CD14-positive monocyte (primary cell): ENCODE data around the gene ITGB1. TPM values are rescaled to one million over a fixed set of nuclear protein-coding genes. Genes with fewer than 3 reads are reported as not detected.

Source experiments
- DNase-seq, 3 donors: peaks; one replicate each; pipeline ENCODE4 v3.0.0-alpha.2; 2011 to 2022
- H2AFZ ChIP-seq: 2 replicates; pipeline ENCODE4 v1.6.0; 2012; ENCODE audit warnings: mild to moderate bottlenecking, low read depth, low read length, inconsistent platforms; ENCODE audit not compliant: insufficient read depth, poor library complexity, severe bottlenecking
- H3K27ac ChIP-seq, 2 donors: 1 replicate in 1 of 2; 2 replicates in 1 of 2; pipeline ENCODE4 v1.5.1; 2012 to 2013; ENCODE audit warnings: low read length in 2 of 2, control low read depth in 1 of 2, inconsistent platforms in 1 of 2, low read depth in 1 of 2, mild to moderate bottlenecking in 1 of 2
- H3K27me3 ChIP-seq, 2 donors: one replicate each; pipeline versions ENCODE4 v1.6.0 to v1.6.1; 2011 to 2013; ENCODE audit warnings: low read length in 2 of 2; ENCODE audit not compliant: control insufficient read depth in 2 of 2, insufficient read depth in 2 of 2
- H3K36me3 ChIP-seq, 2 donors: replicated peaks in 1 of 2; 1 replicate in 1 of 2; 2 replicates in 1 of 2; pipeline versions ENCODE4 v1.5.1 to v1.6.1; 2012 to 2013; ENCODE audit warnings: low read length in 2 of 2, control low read depth in 1 of 2, inconsistent platforms in 1 of 2, mild to moderate bottlenecking in 1 of 2; ENCODE audit not compliant: insufficient read depth in 2 of 2, control insufficient read depth in 1 of 2
- H3K4me1 ChIP-seq, 2 donors: 1 replicate in 1 of 2; 2 replicates in 1 of 2; pipeline versions ENCODE4 v1.5.1 to v1.6.1; 2012 to 2013; ENCODE audit warnings: low read length in 2 of 2, control low read depth in 1 of 2, inconsistent platforms in 1 of 2, mild to moderate bottlenecking in 1 of 2, moderate library complexity in 1 of 2; ENCODE audit not compliant: insufficient read depth in 2 of 2, control insufficient read depth in 1 of 2
- H3K4me2 ChIP-seq: replicated peaks from 2 replicates; pipeline ENCODE3; 2012; ENCODE audit warnings: low read length, moderate library complexity, mild to moderate bottlenecking; ENCODE audit not compliant: poor library complexity, severe bottlenecking; ENCODE audit errors: extremely low read depth
- H3K4me3 ChIP-seq, 3 experiments: fragments of 200-600 bp in 1 of 3; sonication (generic) in 1 of 3; replicated peaks in 1 of 3; 1 replicate in 2 of 3; 2 replicates in 1 of 3; pipeline ENCODE4 v1.5.1; 2011 to 2013; ENCODE audit warnings: low read length in 3 of 3, mild to moderate bottlenecking in 3 of 3, control low read depth in 2 of 3, low read depth in 2 of 3, inconsistent platforms in 1 of 3, moderate library complexity in 1 of 3
- H3K79me2 ChIP-seq: 2 replicates; pipeline ENCODE4 v1.6.0; 2012; ENCODE audit warnings: mild to moderate bottlenecking, control low read depth, inconsistent platforms, low read length, moderate library complexity; ENCODE audit not compliant: insufficient read depth
- H3K9ac ChIP-seq: 2 replicates; pipeline ENCODE4 v1.6.0; 2017; ENCODE audit warnings: low read length, mild to moderate bottlenecking; ENCODE audit not compliant: insufficient read depth, poor library complexity, severe bottlenecking
- H3K9me3 ChIP-seq, 2 donors: replicated peaks in 1 of 2; 1 replicate in 1 of 2; 2 replicates in 1 of 2; pipeline versions ENCODE4 v1.5.1 to v1.6.1; 2012 to 2013; ENCODE audit warnings: low read length in 2 of 2, control low read depth in 1 of 2; ENCODE audit not compliant: control insufficient read depth in 1 of 2, insufficient read depth in 1 of 2
- H4K20me1 ChIP-seq: 2 replicates; pipeline ENCODE4 v1.6.0; 2012; ENCODE audit warnings: mild to moderate bottlenecking, low read length, control low read depth, moderate library complexity; ENCODE audit not compliant: insufficient read depth
- H3K27ac Mint-ChIP-seq, 7 donors: one replicate each; pipeline ENCODE4 v1.8.0; 2020; ENCODE audit warnings: mild to moderate bottlenecking in 7 of 7, mixed read lengths in 7 of 7, moderate library complexity in 6 of 7, inconsistent platforms in 2 of 7
- H3K27me3 Mint-ChIP-seq, 3 donors: one replicate each; pipeline ENCODE4 v1.8.0; 2021 to 2022; ENCODE audit warnings: low read depth in 3 of 3, mild to moderate bottlenecking in 3 of 3, mixed read lengths in 3 of 3, moderate library complexity in 3 of 3, inconsistent platforms in 1 of 3
- H3K36me3 Mint-ChIP-seq, 2 donors: one replicate each; pipeline ENCODE4 v1.8.0; 2020; ENCODE audit warnings: mixed read lengths in 2 of 2, inconsistent platforms in 1 of 2, mild to moderate bottlenecking in 1 of 2
- H3K4me1 Mint-ChIP-seq: one replicate; pipeline ENCODE4 v1.8.0; 2020; ENCODE audit warnings: mild to moderate bottlenecking, mixed read lengths
- H3K4me3 Mint-ChIP-seq, 2 donors: one replicate each; pipeline ENCODE4 v1.8.0; 2020; ENCODE audit warnings: mild to moderate bottlenecking in 2 of 2, mixed read lengths in 2 of 2, moderate library complexity in 1 of 2
- H3K9me3 Mint-ChIP-seq, 7 donors: one replicate each; pipeline ENCODE4 v1.8.0; 2020 to 2022; ENCODE audit warnings: mixed read lengths in 7 of 7, mild to moderate bottlenecking in 6 of 7, moderate library complexity in 6 of 7, inconsistent platforms in 2 of 7
- CTCF ChIP-seq: fragments of 200-600 bp; IDR thresholded peaks from one replicate; pipeline ENCODE4 v1.8.0; 2022; ENCODE audit warnings: antibody characterized with exemption, mild to moderate bottlenecking
- WGBS: methylation state at CpG from one replicate; pipeline ENCODE4 v1.1.5; 2013; ENCODE audit warnings: missing lambda C conversion rate; ENCODE audit not compliant: insufficient coverage; 5-methylcytosine and 5-hydroxymethylcytosine counted together
- intact Hi-C, 2 donors: fragments of 100-400 bp; cut with micrococcal nuclease; formaldehyde crosslinking; loops; one replicate each; pipeline versions ENCODE4 v1.15.0 to v1.15.1; 2023
- polyA plus RNA-seq, 3 donors: library from polyadenylated mRNA; depleted of rRNA in 1 of 3; unstranded in 2 of 3; stranded (reverse) in 1 of 3; fragments of 300-500 nt in 2 of 3; fragments of >200 nt in 1 of 3; fragmentation: Illumina TruSeq in 2 of 3; gene quantifications; 1 replicate in 2 of 3; 2 replicates in 1 of 3; pipeline ENCODE4 v1.2.3, GENCODE V29; 2012 to 2021

ITGB1 gene
- polyA plus RNA-seq, 3 donors = 58.2 to 157 (median 127) TPM

DNA sequence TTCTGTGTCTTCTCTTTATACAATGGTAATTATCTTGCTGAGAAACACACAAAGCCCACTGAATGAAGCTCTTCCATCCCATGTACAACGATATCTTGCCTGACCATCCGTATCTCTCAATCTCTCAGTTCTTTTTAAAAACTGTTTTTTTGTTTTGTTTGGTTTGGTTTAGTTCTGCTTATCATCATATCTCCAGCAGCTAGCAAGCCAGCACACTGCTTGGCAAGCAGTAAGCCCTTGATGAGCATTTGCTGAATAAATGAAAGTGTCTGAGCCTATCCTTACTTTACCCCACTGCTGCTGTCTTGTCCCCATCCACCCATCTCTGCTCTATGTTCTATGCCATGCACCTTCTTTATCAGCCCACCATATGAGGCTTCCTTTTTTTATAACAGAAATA is 34.2 kb downstream of the ITGB1 start:
- H3K4me3 Mint-ChIP-seq = no peak overlapping the region
- no peaks in the 10 kb centered on the region for H3K27me3 Mint-ChIP-seq

GRCh38 chr10:32923134-32923533 is 34.9 kb downstream of the ITGB1 start:
- Histone ChIP-seq H3K9ac (no peak overlapping the region), H3K4me3 (no peak overlapping the region), H3K4me2 (no peak overlapping the region), H3K79me2 (no peaks in the 10 kb centered on the region), H3K36me3 (peaks cover 98 to 99% of the 10 kb centered on the region in 2 donors), H3K9me3 (no peaks in the 10 kb centered on the region), H3K27ac (no peak overlapping the region), H3K4me1 (no peaks in the 10 kb centered on the region), H3K27me3 (no peaks in the 10 kb centered on the region), H2AFZ (no peak overlapping the region), H4K20me1 (peaks cover 8% of the 10 kb centered on the region)
- no peaks in the 10 kb centered on the region for H3K4me1 Mint-ChIP-seq
- peaks cover 0 to 3% (median under 1%) of the 10 kb centered on the region in 7 donors for H3K9me3 Mint-ChIP-seq
- intact Hi-C loops = no loop called here
- no peak for DNase-seq
- H3K27ac Mint-ChIP-seq = peak overlapping the region in 2 of 7 donors; percentile 51 to 63
- TF ChIP-seq CTCF = no peak
- no peaks in the 10 kb centered on the region for H3K27me3 Mint-ChIP-seq
- no peak overlapping the region for H3K4me3 Mint-ChIP-seq
- WGBS = 100% methylated on average over 1 of the region's 2 CpGs
- H3K36me3 Mint-ChIP-seq = peaks cover 87 to 94% of the 10 kb centered on the region in 2 donors

More for the DNA sequence above, 34.2 kb downstream of the ITGB1 start:
- no peak overlapping the region for H3K9ac ChIP-seq
- no peak for TF ChIP-seq CTCF
- peaks cover 8% of the 10 kb centered on the region for H4K20me1 ChIP-seq
- no peaks in the 10 kb centered on the region for H3K27me3 ChIP-seq
- no peak overlapping the region for H3K27ac ChIP-seq
- no peak overlapping the region for H3K4me2 ChIP-seq
- peak overlapping the region in 2 of 7 donors; percentile 17 to 32 for H3K27ac Mint-ChIP-seq
- no peaks in the 10 kb centered on the region for H3K4me1 ChIP-seq
- no peaks in the 10 kb centered on the region for H3K79me2 ChIP-seq
- peaks cover 96 to 99% of the 10 kb centered on the region in 2 donors for H3K36me3 ChIP-seq
- DNase-seq = no peak
- H3K9me3 Mint-ChIP-seq = peaks cover 0 to 3% (median 0%) of the 10 kb centered on the region in 7 donors
- H3K36me3 Mint-ChIP-seq = peaks cover 87 to 94% of the 10 kb centered on the region in 2 donors
- no CpG with 5 or more reads among the region's 2 CpGs for WGBS
- intact Hi-C loops = no loop called here
- H2AFZ ChIP-seq = no peak overlapping the region
- no peaks in the 10 kb centered on the region for H3K4me1 Mint-ChIP-seq
- no peaks in the 10 kb centered on the region for H3K9me3 ChIP-seq
- no peak overlapping the region for H3K4me3 ChIP-seq
